GM12891 (cell line): ENCODE data around the gene SH3RF2.

Experiments used
- SPI1 ChIP-seq: IDR thresholded peaks from 2 replicates; pipeline ENCODE4 v1.6.1; 2011; ENCODE audit warnings: low read depth, low read length, control low read depth
- TAF1 ChIP-seq: IDR thresholded peaks from 2 replicates; pipeline ENCODE4 v1.6.1; 2011; ENCODE audit warnings: low read depth, low read length, control low read depth

GRCh38 chr5:145957388-145957787, 21.0 kb downstream of the SH3RF2 start:
- TF ChIP-seq SPI1 (no peak), TAF1 (no peak)
